HG03342 (cell line): ENCODE data around the gene CFAP90.

ENCODE experiments used
- ATAC-seq: cut with Tn5 transposase; IDR thresholded peaks from one replicate; pipeline ENCODE4 v1.9.1; 2021; ENCODE audit warnings: mild to moderate bottlenecking, moderate library complexity; ENCODE audit not compliant: unreplicated experiment

The CFAP90 gene, protein sequence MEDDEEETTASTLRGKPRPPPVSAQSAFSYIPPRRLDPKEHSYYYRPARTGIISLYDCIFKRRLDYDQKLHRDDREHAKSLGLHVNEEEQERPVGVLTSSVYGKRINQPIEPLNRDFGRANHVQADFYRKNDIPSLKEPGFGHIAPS

DNA sequence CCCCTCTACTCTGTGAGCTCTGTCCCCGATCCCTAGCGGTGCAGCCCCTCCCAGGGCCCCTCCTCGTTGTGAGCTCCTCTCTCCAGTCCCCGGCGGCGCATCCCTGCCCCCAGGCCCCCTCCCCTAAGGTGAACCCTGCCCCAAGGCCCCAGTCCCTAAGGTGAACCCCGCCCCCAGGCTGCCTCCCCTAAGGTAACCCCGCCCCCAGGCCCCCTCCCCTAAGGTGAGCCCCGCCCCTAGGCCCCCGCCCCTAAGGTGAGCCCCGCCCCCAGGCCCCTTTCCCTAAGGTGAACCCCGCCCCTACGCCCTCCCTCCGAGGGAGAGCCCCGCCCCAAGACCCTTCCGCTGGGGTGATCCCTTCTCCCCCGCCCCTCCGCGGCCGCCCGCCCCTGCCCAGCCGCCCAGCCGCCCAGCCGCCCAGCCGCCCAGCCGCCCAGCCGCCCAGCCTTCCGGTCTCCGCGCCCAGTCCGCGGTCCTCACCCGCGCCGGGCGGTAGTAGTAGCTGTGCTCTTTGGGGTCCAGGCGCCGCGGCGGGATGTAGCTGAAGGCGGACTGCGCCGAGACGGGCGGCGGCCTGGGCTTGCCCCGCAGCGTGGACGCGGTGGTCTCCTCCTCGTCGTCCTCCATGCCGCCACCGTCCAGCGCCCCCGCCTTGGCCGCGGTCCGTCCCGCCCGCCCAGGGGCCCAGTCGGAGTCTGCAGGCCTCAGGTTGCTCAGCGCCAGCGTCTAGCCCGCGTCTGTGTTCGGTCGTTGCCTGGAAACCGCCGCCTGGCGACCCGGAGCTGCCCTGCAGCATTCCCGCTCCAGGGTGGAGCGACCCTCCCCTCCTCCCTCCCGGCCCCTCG lies at the start of gene CFAP90:
CFAP90 (minus strand) TSS at position 739 of the 845 bp plus-strand sequence; CDS start at position 627, 112 bp downstream.
- ATAC-seq, result no peak

DNA sequence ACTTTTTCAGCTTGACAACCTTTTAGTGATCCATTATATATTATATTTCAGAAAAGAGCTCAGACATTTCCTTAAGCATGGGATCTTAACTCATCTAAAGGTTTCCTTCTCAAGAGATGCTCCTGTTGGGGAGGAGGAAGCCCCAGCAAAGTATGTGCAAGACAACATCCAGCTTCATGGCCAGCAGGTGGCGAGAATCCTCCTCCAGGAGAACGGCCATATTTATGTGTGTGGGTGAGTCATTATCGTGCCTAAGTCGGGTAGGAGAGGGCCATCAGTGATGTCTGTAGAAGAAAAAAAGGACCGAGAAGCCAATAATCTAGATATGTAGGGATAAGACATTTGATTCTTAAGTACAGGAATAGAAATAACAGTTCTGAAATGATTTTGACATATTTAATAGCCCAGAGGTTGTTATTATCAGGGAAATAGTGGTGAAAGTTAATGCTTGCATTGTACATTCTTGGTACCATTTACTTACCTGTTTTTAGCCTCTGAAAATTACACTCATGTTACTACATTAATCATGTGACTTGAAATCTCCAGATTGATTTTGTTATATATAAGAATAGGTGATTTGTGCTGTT lies 46.2 kb upstream of the CFAP90 start:
- ATAC-seq, result peak; percentile 62

DNA sequence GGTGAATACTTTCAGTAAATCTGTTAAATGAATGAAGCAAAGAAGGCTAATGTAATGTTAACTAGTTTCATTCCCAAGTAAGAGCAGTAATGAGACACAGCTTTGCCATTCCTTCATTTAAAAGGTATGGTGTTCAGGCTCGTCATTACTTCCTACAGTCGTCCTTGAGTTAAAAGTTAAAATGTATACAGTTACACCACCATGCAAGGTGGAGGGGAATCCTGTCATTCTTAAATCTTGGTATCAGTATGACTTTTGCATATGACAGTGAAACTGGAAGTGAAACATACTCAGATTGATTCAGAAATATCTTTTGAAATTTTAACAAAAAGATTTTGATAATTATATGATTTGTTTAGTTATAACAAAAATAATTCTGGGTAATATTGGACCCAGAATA lies 43.9 kb upstream of the CFAP90 start:
- peak; percentile 96 for ATAC-seq

DNA sequence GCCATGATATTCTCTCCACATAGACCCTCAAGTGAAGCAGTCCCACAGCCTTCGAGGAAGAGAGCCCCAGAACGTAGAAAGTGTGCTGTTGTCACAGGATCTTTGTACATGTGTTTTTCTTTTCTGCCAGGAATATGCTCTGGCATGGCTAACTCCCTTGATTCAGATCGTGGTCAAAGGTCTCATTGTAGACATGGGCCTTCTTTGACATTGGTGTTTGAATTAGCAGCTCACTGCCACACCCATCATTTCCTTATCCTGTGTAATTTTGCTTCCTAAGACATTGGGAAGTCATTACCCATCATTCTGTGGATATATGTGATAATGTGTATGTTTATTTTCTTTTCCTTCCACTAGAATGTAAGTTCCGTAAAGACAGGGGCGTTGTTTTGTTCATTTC lies 43.5 kb upstream of the CFAP90 start:
- no peak for ATAC-seq

DNA sequence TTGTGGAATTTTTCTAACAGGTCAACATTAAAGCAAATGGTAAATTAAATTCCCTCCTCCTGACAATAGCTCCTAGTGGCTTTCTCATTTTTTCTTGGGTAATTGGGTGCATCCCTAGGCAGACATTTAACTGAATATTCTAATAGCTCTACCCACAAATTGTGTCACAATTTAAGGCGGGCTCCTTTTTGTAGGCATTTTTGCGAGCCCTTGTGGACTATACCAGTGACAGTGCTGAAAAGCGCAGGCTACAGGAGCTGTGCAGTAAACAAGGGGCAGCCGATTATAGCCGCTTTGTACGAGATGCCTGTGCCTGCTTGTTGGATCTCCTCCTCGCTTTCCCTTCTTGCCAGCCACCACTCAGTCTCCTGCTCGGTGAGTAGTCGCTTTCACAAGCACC lies 38.0 kb upstream of the CFAP90 start:
- no peak for ATAC-seq

DNA sequence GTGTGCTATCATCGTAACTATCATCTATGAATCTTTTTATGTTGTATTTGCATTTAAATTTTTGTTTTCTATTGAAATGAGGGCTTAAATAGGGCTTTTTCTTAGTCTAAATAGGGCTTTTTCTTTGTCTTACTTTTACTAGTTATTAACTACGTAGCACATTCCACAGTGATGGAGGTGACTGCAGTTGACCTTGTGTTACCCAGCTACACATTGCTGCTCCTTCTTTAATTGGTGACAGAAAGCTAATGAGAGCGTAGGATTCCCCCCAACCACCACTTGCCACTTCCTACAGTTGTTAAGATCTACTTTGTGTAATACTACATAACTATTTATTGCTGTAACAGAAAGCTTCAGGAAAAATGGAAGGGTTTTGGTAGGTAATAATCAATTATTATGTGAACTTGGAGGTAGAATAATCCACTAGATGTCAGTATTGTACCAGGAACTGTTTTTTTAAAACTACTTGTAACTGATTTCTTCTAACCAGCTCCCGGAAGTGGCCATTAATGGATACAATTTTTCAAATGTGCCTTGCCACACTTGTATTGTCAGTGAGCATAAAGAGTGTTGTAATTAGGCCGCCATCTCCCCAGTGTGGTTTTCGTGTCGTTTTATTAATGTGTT lies 36.0 kb upstream of the CFAP90 start:
- ATAC-seq, result no peak

DNA sequence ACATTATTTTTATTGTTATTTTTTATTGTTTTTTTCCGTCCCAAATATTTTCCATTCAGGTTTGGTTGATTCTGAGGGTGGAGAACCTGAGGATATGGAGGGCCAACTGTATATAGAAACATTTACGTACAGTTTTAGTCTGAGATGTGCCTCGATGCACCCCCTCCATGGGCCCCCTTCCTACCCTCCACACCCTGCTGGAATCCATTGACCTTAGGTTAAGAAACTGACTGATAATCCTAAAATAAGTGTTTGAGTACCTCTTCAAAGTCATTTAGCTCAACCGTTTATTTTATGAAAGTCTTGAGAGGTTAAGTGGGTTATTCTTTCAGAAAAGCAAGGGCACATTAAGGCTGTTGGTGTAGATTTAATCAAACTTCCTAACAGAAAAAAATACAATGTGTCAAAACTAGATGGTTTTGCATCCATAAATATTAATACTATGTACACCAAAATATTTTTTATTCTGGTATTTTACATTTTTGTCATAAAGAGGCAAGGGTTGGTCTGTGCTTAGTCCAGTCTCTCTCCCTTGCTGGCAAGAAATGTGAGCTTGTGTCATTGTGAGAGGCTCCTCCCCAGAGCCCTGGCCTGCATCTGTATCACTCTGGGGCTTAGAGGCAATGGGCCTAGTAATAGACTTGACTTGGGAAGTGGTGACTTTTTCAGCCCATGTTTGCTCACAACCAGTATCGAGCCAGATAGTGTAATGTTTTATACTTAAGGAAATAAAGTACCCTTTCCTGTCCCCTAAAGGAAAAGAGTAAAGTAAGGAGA lies 33.7 kb upstream of the CFAP90 start:
- no peak for ATAC-seq

DNA sequence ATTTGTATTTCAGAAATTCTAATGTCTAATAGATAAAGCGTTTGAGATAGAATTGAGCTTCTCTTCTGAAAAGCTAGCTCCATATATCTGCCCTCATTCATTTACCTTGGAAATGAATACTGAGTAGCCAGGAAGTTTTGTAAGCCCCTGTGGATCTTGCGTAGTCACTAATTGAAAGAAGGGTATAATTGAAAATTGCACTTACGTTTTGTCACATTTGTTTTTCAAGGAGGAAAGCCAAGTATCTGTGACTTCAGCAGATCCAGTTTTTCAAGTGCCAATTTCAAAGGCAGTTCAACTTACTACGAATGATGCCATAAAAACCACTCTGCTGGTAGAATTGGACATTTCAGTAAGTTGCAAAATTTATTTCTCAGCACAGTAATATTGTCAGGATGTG lies 32.0 kb upstream of the CFAP90 start:
- ATAC-seq, result no peak

DNA sequence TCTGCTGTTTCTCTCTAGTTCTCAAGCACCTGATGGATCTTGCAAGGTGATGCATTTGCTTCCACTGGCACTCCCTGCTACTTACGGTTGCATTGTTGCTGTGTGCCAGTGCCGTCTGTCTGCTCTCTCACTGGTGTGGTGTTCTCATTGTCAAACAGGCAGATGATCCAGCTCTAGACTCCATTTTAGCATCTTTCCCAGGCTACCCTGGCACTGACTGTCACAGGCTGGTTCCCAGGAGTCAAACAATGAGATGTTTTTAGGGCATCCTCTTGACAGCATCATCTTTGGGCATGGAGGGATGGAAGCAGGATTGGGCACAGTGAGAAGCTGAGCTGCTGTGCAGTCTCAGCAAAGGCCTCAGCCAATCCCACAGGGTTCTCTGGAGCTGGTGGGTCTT lies 30.9 kb upstream of the CFAP90 start:
- ATAC-seq, result no peak

DNA sequence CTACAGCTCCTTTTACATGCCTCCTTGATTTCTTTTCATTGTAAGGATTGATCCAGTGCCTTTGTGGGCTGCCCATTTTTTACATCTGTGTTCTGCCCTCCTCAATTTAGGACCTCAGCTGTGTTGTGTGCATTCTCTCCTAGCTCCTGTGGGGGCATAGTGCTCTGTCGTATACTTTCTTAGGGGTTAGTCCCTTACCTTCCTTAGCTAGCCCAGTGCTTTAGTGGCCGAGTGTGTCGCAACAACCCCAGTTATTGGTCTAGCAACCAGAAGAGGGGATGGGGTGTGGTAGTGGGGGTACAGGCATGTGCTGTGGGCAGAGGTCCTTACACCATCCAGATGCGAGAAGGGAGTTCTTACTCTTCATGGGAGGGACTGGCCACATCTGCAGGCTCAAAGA lies 30.2 kb upstream of the CFAP90 start:
- ATAC-seq, result no peak

DNA sequence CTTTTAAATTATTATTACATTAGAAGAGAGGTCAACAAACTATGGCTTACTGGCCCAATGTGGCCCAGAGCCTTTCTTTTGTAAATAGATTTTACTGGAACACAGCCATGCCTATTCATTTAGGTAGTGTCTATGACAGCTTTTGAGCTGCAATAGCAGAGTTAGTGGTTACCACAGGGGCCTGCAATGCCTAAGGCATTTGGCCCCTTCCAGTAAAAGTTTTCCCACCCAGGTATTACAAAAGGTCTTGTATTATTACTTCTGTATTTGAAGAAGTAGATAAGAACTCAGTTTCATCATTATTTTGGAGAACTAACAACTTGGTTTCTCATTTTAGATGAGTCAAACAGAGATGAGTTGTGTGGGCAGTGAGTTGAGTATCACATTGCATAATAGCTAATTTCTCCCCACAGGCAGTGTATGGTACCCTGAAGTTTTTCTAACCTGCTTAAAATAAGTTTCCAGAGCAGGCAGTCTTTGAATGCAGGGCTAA lies 27.5 kb upstream of the CFAP90 start:
- peak; percentile 96 for ATAC-seq

DNA sequence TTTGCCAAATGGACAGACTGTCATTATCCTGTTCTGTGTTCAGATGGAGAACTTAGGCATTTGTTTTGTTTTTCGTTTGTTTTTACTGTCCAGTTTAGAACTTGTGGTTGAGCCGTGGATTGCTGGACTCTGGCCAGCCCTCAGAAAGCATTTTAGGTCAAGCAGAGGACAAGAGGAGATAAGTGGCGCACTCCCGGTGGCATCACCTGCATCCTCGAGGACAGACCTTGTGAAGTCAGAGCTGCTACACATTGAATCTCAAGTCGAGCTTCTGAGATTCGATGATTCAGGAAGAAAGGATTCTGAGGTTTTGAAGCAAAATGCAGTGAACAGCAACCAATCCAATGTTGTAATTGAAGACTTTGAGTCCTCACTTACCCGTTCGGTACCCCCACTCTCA lies 26.9 kb upstream of the CFAP90 start:
- no peak for ATAC-seq

DNA sequence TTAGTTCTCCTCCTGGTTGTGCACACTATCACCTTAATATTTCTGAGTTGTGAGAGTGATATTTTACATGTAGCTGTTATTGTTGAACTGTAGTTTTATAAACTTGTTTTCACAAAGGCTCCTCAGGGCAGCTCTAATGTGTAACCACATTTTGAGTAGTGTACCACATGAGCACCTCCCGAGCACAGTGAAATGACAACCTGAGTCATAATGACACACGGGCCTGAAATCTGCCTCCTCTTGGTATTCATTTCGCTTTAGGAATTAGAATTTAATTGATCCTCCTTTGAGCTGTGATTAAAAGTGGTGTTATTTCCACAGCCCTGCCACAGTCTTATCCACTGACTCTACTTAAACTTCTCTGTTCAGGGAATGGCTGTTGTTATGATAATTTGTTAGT lies 25.9 kb upstream of the CFAP90 start:
- ATAC-seq, result peak; percentile 52

DNA sequence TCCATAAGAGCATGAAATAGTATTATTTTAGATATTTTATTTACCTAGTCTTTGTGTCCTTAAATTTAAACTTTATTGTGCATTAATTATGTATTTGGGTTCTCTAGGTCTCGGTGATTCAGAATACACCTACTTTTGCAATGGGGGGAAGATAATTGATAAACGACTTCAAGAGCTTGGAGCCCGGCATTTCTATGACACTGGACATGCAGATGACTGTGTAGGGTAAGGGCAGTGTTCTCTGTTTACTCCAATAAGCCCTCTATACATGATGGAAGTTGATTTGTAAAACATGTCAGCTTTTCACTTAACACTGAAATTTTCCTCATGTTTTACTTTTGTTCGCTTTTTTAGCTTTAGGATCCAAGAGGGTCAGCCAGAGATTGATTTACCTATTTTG lies 24.2 kb upstream of the CFAP90 start:
- no peak for ATAC-seq

DNA sequence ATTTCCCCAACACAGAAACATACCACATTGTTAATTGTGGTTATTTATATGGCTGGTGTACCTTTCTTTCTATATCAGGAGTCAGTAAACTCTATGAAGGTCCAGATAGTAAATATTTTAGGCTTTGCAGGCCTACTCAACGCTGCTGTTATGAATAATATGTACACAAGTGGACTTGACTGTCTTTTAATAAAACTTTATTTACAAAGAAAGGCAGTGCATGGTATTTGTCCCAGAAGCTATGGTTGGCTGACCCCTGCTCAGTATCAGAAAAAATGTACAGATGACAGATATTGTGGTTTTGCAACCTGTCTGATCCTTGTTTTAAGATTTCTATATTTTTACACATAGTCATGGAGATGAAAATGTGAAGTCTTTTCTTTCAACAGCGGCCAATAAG lies 23.7 kb upstream of the CFAP90 start:
- no peak for ATAC-seq

DNA sequence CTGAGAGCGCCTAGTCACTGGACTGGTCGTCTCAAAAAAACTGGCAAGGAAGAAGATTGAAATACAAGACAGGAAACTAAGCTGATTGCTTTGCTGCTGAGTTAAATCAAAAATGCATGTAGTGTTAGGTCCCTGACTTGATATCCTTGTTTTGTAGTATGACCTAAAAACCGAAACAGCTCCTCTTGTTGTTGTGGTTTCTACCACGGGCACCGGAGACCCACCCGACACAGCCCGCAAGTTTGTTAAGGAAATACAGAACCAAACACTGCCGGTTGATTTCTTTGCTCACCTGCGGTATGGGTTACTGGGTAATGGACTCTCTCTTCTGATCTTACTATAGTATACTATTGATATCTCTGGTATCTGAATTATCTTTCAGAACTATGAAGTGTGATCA lies 22.3 kb upstream of the CFAP90 start:
- ATAC-seq, result no peak

DNA sequence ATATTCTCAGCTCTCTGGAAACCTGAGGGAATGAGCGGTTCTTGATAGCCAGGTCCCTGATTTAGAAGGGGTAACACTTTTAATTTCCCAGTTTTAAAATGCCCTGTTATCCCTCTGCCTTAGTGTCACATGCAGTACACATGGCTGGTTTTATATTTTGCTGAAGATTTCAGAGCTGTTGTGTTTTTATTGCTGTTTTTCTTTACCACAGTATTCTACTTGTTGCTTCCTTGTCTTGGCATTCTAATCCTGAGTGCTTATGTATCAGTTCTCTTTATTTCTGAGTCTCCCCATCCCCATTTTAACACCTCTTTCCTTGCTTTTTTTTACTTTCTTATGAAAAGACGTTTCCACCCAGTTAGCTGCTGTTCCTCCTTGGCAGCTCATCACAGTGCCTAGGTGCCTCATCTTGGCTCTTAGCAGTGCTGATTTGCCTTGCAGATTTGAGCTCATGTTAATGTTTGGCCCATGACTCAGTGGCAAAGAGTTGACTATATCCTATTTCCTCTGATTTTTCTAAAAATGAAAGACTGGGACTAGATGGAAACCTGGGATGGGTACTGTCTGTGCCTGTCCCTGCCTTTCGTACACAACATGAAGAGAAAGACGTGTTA lies 21.7 kb upstream of the CFAP90 start:
- no peak for ATAC-seq

DNA sequence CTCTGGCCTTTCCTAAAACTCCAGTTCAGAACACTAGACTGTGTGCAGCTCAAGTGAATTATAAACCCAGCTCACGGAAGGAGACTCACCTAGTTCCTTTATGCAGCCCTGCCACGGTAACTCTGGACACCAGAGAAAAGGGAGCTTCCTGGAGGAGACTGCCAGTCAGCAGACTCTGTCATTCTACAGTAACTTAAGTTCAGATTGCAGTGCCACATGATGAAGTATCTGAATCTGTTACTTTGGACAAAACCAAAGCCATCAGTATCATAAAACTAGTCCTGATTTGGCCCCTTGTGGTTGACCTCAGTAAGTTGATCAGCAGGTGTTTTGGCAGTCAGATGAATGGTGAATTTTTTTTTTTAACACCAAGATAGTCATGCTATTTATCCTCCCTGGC lies 20.7 kb upstream of the CFAP90 start:
- no peak for ATAC-seq

DNA sequence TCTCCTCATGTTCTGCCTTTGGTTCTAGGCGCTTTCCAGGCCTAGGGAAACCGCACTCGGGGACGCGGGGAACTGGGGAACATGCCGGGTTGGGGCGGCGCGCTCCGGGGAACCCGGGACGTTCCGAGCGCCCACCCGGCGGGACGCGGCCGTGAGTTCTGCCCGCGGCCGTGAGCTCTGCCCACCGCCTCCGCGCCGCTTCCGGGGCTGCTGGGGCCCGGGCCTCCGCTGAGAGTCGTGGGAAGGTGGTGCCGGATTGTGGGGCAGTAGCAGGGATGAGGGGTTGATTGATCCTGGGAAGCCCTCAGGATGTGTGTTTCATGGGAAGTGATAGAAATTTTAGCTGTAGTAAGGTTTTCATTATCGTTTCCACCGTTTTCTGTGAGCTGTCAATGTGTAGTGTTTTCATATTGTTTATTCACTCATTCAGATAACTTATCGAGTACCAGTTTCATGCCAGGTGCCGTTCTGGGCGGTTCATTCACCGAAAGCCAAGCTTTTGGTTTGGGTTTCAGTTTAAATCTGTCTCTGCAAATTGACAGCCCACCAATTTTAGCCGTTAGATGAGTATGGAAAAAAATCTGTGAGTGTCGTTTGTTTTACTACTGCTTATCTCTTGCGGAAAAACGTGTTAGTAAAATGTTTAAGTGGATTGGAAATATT lies 18.7 kb upstream of the CFAP90 start:
- peak; percentile 25 for ATAC-seq
